Panc1 (cell line): ENCODE measurements around the gene FREM3.

Experiments used
- POLR2AphosphoS5 ChIP-seq: IDR thresholded peaks from 2 replicates; pipeline ENCODE4 v1.6.1; 2012; ENCODE audit warnings: mild to moderate bottlenecking, low read depth, low read length, moderate library complexity
- TF ChIP-seq, protein P1 (sequence below): fragments of 450-650 bp; IDR thresholded peaks from 2 replicates; pipeline ENCODE4 v1.5.1; 2017; ENCODE audit warnings: mild to moderate bottlenecking

- TF ChIP-seq, protein P1, sequence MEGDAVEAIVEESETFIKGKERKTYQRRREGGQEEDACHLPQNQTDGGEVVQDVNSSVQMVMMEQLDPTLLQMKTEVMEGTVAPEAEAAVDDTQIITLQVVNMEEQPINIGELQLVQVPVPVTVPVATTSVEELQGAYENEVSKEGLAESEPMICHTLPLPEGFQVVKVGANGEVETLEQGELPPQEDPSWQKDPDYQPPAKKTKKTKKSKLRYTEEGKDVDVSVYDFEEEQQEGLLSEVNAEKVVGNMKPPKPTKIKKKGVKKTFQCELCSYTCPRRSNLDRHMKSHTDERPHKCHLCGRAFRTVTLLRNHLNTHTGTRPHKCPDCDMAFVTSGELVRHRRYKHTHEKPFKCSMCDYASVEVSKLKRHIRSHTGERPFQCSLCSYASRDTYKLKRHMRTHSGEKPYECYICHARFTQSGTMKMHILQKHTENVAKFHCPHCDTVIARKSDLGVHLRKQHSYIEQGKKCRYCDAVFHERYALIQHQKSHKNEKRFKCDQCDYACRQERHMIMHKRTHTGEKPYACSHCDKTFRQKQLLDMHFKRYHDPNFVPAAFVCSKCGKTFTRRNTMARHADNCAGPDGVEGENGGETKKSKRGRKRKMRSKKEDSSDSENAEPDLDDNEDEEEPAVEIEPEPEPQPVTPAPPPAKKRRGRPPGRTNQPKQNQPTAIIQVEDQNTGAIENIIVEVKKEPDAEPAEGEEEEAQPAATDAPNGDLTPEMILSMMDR: no peak
- TF ChIP-seq POLR2AphosphoS5: no peak
These were observed 125.1 kb downstream of the FREM3 start for GRCh38 chr4:143575331-143575730.
